ENCODE results near the gene APAF1. TPM values are rescaled to one million over a fixed set of nuclear protein-coding genes. Genes with fewer than 3 reads are reported as not detected.

Gene APAF1
- total and polyA plus RNA-seq, 11 donors, result 2.5 to 11.6 (median 3.7) TPM

DNA sequence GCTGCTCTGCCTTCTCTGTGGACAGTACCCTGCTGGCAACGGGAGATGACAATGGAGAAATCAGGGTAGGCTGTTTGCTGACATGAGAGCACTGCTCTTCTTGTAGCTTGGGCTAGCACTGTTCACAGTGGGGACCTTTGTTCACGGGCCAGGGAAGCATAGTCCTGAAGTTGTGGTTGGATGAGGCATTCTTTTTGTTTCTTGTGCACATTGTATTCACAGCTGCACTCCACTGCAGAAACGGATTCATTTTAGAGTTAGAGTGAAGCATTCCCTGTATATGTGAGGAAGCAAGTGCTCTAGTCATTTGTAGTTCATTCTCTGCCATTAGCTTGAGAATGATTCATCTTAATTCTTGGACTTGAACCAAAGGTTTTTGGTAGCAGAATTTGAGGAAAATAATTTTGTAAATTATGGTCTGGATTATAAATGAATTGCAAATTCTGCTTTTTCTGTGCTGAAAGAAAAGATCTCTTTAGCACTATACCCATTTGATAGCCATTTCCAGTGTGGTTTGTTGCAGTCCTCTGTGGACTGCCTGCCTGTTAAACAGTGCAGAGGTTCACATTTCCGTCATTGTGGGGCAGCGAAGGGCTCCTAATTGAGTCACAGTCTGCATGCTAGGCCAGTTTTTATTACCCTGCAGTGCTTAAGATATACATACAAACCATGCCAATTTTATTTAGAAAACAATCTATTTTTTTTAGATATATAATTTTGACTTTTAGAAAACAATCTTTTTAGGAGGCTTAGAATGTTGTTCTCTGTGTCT lies 80.6 kb downstream of the APAF1 start:
- 47 to 81% (median 71%) methylated on average over 5 of the region's 5 CpGs for WGBS, 4 donors
- DNase-seq, result no peak
- ATAC-seq, result peak in 2 of 4 donors; percentile 52 to 56
- Histone ChIP-seq H3K36me3 (peaks cover 0 to 97% (median 75%) of the 10 kb centered on the region in 9 donors), H3K9me3 (no peaks in the 10 kb centered on the region), H3K27ac (no peak overlapping the region), H3K4me3 (no peak overlapping the region), H3K4me1 (no peaks in the 10 kb centered on the region), H3K27me3 (no peaks in the 10 kb centered on the region)
- intact Hi-C loops (cut with DNase I), result loop anchor here in 2 of 10 donors (10.0 kb wide), 1 partner anchor 269 kb away; no protein-coding TSS in a partner anchor
- TF ChIP-seq, protein P1, sequence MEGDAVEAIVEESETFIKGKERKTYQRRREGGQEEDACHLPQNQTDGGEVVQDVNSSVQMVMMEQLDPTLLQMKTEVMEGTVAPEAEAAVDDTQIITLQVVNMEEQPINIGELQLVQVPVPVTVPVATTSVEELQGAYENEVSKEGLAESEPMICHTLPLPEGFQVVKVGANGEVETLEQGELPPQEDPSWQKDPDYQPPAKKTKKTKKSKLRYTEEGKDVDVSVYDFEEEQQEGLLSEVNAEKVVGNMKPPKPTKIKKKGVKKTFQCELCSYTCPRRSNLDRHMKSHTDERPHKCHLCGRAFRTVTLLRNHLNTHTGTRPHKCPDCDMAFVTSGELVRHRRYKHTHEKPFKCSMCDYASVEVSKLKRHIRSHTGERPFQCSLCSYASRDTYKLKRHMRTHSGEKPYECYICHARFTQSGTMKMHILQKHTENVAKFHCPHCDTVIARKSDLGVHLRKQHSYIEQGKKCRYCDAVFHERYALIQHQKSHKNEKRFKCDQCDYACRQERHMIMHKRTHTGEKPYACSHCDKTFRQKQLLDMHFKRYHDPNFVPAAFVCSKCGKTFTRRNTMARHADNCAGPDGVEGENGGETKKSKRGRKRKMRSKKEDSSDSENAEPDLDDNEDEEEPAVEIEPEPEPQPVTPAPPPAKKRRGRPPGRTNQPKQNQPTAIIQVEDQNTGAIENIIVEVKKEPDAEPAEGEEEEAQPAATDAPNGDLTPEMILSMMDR (IDR thresholded peaks at IDR 0.05), result peak in 9 of 12 donors; percentile 16 to 46 (median 25)
- no peak for TF ChIP-seq POLR2A (IDR thresholded peaks at IDR 0.05)

DNA sequence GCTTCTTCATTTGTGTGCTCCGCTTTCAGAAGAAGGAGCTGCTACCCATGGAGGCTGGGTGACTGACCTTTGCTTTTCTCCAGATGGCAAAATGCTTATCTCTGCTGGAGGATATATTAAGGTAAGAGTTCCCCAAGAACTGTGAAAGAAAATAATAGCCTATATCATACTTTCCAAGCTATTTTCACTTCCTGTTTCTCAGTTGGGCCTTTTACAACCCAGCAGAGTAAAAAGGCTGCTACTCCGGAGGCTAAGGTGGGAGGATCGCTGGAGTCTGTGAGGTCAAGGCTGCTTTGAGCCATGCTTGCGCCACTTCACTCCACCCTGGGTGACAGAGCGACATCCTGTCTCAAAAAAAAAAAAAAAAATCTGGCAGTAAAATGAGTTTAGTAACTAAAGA lies 82.1 kb downstream of the APAF1 start:
- intact Hi-C loops (cut with DNase I), result loop anchor here in 2 of 10 donors (10.0 kb wide), 1 partner anchor 268 kb away; no protein-coding TSS in a partner anchor
- peaks cover 0 to 100% (median 86%) of the 10 kb centered on the region in 9 donors for H3K36me3 ChIP-seq
- TF ChIP-seq, protein P1 (IDR thresholded peaks at IDR 0.05), result no peak
- TF ChIP-seq POLR2A (IDR thresholded peaks at IDR 0.05), result no peak

DNA sequence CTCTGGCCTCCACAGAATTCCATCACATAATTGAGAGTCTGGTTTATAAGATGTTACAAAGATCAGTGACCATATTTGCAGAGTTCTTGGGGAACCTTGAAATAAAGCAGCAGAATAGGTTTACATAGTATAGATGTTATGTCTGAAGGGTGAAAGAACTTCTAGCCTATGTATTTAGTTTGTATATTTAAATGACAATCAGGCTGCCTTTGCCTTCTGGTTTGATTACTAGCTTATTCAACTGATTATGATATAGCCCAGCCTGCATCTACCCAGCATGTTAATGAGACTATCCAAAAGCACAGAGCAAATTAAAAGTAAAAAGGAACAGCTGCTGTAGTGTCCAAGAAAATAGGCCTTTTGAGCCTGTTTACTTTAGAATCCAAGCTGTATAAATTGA lies 85.3 kb downstream of the APAF1 start:
- ATAC-seq, result no peak
- Histone ChIP-seq H3K4me1 (no peaks in the 10 kb centered on the region), H3K9me3 (no peaks in the 10 kb centered on the region), H3K27ac (no peak overlapping the region), H3K27me3 (no peaks in the 10 kb centered on the region), H3K36me3 (peaks cover 0 to 99% (median 85%) of the 10 kb centered on the region in 9 donors), H3K4me3 (no peak overlapping the region)
- intact Hi-C loops (cut with DNase I), result loop anchor here in 1 of 10 donors (10.0 kb wide), 1 partner anchor 264 kb away; no protein-coding TSS in a partner anchor
- DNase-seq, result no peak
- TF ChIP-seq POLR2A (IDR thresholded peaks at IDR 0.05), result no peak
- TF ChIP-seq, protein P1 (IDR thresholded peaks at IDR 0.05), result no peak

More for the DNA sequence above, 82.1 kb downstream of the APAF1 start:
- Histone ChIP-seq H3K9me3 (no peaks in the 10 kb centered on the region), H3K27ac (no peak overlapping the region), H3K4me1 (no peaks in the 10 kb centered on the region), H3K27me3 (no peaks in the 10 kb centered on the region), H3K4me3 (no peak overlapping the region)
- no peak for DNase-seq
- no peak for ATAC-seq
- WGBS, 4 donors, result 92 to 100% (median 97%) methylated on average over 5 of the region's 5 CpGs

DNA sequence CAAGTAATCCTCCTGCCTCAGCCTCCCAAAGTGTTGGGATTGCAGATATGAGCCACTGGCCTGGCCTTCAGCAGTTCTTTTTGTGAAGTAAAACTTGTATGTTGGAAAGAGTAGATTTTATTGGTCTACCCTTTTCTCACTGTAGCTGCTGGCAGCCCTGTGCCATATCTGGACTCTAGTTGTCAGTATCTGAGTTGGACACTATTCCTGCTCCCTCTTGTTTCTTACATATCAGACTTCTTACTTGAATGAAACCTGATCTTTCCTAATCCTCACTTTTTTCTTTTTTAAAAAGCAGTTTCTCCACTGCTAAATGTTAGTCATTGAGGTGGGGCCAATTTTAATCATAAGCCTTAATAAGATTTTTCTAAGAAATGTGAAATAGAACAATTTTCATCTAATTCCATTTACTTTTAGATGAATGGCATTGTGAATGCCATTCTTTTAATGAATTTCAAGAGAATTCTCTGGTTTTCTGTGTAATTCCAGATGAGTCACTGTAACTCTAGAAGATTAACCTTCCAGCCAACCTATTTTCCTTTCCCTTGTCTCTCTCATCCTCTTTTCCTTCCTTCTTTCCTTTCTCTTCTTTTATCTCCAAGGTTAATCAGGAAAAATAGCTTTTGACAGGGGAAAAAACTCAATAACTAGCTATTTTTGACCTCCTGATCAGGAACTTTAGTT lies 88.7 kb downstream of the APAF1 start:
- ATAC-seq, result no peak
- DNase-seq, result no peak
- Histone ChIP-seq H3K36me3 (peaks cover 0 to 74% (median 59%) of the 10 kb centered on the region in 9 donors), H3K4me1 (no peaks in the 10 kb centered on the region), H3K4me3 (no peak overlapping the region), H3K9me3 (no peaks in the 10 kb centered on the region), H3K27ac (no peak overlapping the region), H3K27me3 (no peaks in the 10 kb centered on the region)
- TF ChIP-seq, protein P1 (IDR thresholded peaks at IDR 0.05), result no peak
- no peak for TF ChIP-seq POLR2A (IDR thresholded peaks at IDR 0.05)
- intact Hi-C loops (cut with DNase I), result loop anchor here in 1 of 10 donors (10.0 kb wide), 1 partner anchor 261 kb away; no protein-coding TSS in a partner anchor
